ENCODE data around the gene ADGRV1. TPM values are rescaled to one million over a fixed set of nuclear protein-coding genes. Genes with fewer than 3 reads are reported as not detected.

ADGRV1 gene
- polyA plus RNA-seq, 1 donor from 2014 or later: 3.7 TPM

GRCh38 chr5:91042936-91043255 is 484.3 kb downstream of the ADGRV1 start:
- Histone ChIP-seq H2AFZ (ENCODE audit: low read depth, low read length) (no peak overlapping the region), H4K20me1 (ENCODE audit: insufficient read depth) (no peaks in the 10 kb centered on the region), H3K9me3 (ENCODE audit: low read length) (no peaks in the 10 kb centered on the region), H3K27ac (ENCODE audit: low read length) (no peak overlapping the region), H3K27me3 (ENCODE audit: insufficient read depth, low read depth, low read length) (no peaks in the 10 kb centered on the region), H3K4me2 (ENCODE audit: low read length) (no peak overlapping the region), H3K79me2 (replicated peaks; ENCODE audit: insufficient read depth, low read length) (no peaks in the 10 kb centered on the region), H3K4me3 (ENCODE audit: low read length) (no peak overlapping the region), H3K9ac (ENCODE audit: low read length) (no peak overlapping the region), H3F3A (ENCODE audit: insufficient read depth, low read length, poor library complexity, severe bottlenecking) (no peaks in the 10 kb centered on the region), H3K9me2 (ENCODE audit: insufficient read depth, low read length) (no peaks in the 10 kb centered on the region), H3K36me3 (ENCODE audit: insufficient read depth, low read length) (no peaks in the 10 kb centered on the region)
- no peak for TF ChIP-seq MXI1 (conservative IDR thresholded peaks at IDR 0.05; ENCODE audit: poor library complexity, severe bottlenecking)
- TF ChIP-seq EZH2 (IDR thresholded peaks at IDR 0.05; ENCODE audit: borderline replicate concordance, insufficient read depth, low read length, poor library complexity, severe bottlenecking): no peak
- no peak for TF ChIP-seq TAF1 (IDR thresholded peaks at IDR 0.05; ENCODE audit: low read depth)
- no peak for TF ChIP-seq RAD21 (conservative IDR thresholded peaks at IDR 0.05)
- TF ChIP-seq REST (IDR thresholded peaks at IDR 0.05; ENCODE audit: borderline replicate concordance): no peak
- TF ChIP-seq EP300 (conservative IDR thresholded peaks at IDR 0.05; ENCODE audit: poor library complexity, severe bottlenecking): no peak
- TF ChIP-seq SMC3 (conservative IDR thresholded peaks at IDR 0.05; ENCODE audit: poor library complexity): no peak
- TF ChIP-seq CTCF (IDR thresholded peaks at IDR 0.05; ENCODE audit: poor library complexity, severe bottlenecking): no peak
- TF ChIP-seq POLR2AphosphoS5 (IDR thresholded peaks at IDR 0.05): no peak

GRCh38 chr5:91048073-91048472 is 489.5 kb downstream of the ADGRV1 start:
- Histone ChIP-seq H3K27ac (ENCODE audit: low read length) (no peak overlapping the region), H3K9me2 (ENCODE audit: insufficient read depth, low read length) (no peaks in the 10 kb centered on the region), H3K27me3 (ENCODE audit: insufficient read depth, low read depth, low read length) (no peaks in the 10 kb centered on the region), H3K9me3 (ENCODE audit: low read length) (no peaks in the 10 kb centered on the region), H2AFZ (ENCODE audit: low read depth, low read length) (no peak overlapping the region), H3K4me3 (ENCODE audit: low read length) (no peak overlapping the region), H3K9ac (ENCODE audit: low read length) (no peak overlapping the region), H3K4me2 (ENCODE audit: low read length) (no peak overlapping the region), H3K36me3 (ENCODE audit: insufficient read depth, low read length) (no peaks in the 10 kb centered on the region), H3F3A (ENCODE audit: insufficient read depth, low read length, poor library complexity, severe bottlenecking) (no peaks in the 10 kb centered on the region), H4K20me1 (ENCODE audit: insufficient read depth) (no peaks in the 10 kb centered on the region), H3K79me2 (replicated peaks; ENCODE audit: insufficient read depth, low read length) (no peaks in the 10 kb centered on the region)
- no peak for TF ChIP-seq CTCF (IDR thresholded peaks at IDR 0.05; ENCODE audit: poor library complexity, severe bottlenecking)
- no peak for TF ChIP-seq EZH2 (IDR thresholded peaks at IDR 0.05; ENCODE audit: borderline replicate concordance, insufficient read depth, low read length, poor library complexity, severe bottlenecking)
- TF ChIP-seq POLR2AphosphoS5 (IDR thresholded peaks at IDR 0.05): no peak

Data from neural cell (in vitro differentiated cells).